Trophoblast cell (in vitro differentiated cells and primary cell): ENCODE measurements around the gene FAM120B.
A peak's percentile ranks its signal among the peaks of the same experiment; 100 is the strongest.

Source experiments
- DNase-seq, 2 donors: peaks; one replicate each; pipeline ENCODE4 v3.0.0-alpha.2; 2016
- H2AFZ ChIP-seq: 2 replicates; pipeline ENCODE4 v1.6.1; 2013; ENCODE audit warnings: low read length, moderate library complexity, mild to moderate bottlenecking; ENCODE audit not compliant: insufficient read depth, poor library complexity
- H2AK5ac ChIP-seq: 2 replicates; pipeline ENCODE4 v1.6.1; 2013; ENCODE audit warnings: mild to moderate bottlenecking, low read length
- H2BK120ac ChIP-seq: 2 replicates; pipeline ENCODE4 v1.6.1; 2013; ENCODE audit warnings: low read length, mild to moderate bottlenecking, moderate library complexity; ENCODE audit not compliant: insufficient read depth, poor library complexity
- H2BK12ac ChIP-seq: 2 replicates; pipeline ENCODE4 v1.6.1; 2013; ENCODE audit warnings: mild to moderate bottlenecking, low read length, moderate library complexity
- H2BK5ac ChIP-seq: 2 replicates; pipeline ENCODE4 v1.6.1; 2013; ENCODE audit warnings: low read length, low read depth, moderate library complexity, mild to moderate bottlenecking; ENCODE audit not compliant: poor library complexity
- H3K14ac ChIP-seq: 2 replicates; pipeline ENCODE4 v1.6.1; 2013; ENCODE audit warnings: mild to moderate bottlenecking, low read length
- H3K18ac ChIP-seq: 2 replicates; pipeline ENCODE4 v1.6.1; 2013; ENCODE audit warnings: mild to moderate bottlenecking, low read length
- H3K23ac ChIP-seq: 2 replicates; pipeline ENCODE4 v1.6.1; 2013; ENCODE audit warnings: low read length
- H3K27ac ChIP-seq: 2 replicates; pipeline ENCODE4 v1.5.1; 2013; ENCODE audit warnings: low read depth, mild to moderate bottlenecking, inconsistent platforms, low read length, moderate library complexity
- H3K27me3 ChIP-seq: 2 replicates; pipeline ENCODE4 v1.6.1; 2013; ENCODE audit warnings: inconsistent platforms, mild to moderate bottlenecking, low read length, moderate library complexity; ENCODE audit not compliant: insufficient read depth
- H3K36me3 ChIP-seq, 2 experiments: 1 replicate in 1 of 2; 2 replicates in 1 of 2; pipeline ENCODE4 v1.6.1; 2013; ENCODE audit warnings: low read length in 2 of 2, mild to moderate bottlenecking in 2 of 2, moderate library complexity in 1 of 2; ENCODE audit not compliant: insufficient read depth in 2 of 2, control insufficient read depth in 1 of 2
- H3K4ac ChIP-seq: 2 replicates; pipeline ENCODE4 v1.6.1; 2013; ENCODE audit warnings: low read depth, mild to moderate bottlenecking, low read length, moderate library complexity
- H3K4me1 ChIP-seq, 2 experiments: 1 replicate in 1 of 2; 2 replicates in 1 of 2; pipeline ENCODE4 v1.6.1; 2013; ENCODE audit warnings: low read length in 2 of 2, mild to moderate bottlenecking in 2 of 2, moderate library complexity in 1 of 2; ENCODE audit not compliant: insufficient read depth in 2 of 2, control insufficient read depth in 1 of 2
- H3K4me2 ChIP-seq: 2 replicates; pipeline ENCODE4 v1.6.1; 2013; ENCODE audit warnings: inconsistent platforms, mild to moderate bottlenecking, low read length, moderate library complexity
- H3K4me3 ChIP-seq: 2 replicates; pipeline ENCODE4 v1.5.1; 2013; ENCODE audit warnings: mild to moderate bottlenecking, low read depth, low read length, inconsistent platforms
- H3K79me1 ChIP-seq: one replicate; pipeline ENCODE4 v1.6.1; 2013; ENCODE audit warnings: low read length
- H3K79me2 ChIP-seq: 2 replicates; pipeline ENCODE4 v1.6.1; 2013; ENCODE audit warnings: low read length, mild to moderate bottlenecking; ENCODE audit not compliant: control insufficient read depth, insufficient read depth, poor library complexity
- H3K9ac ChIP-seq: 2 replicates; pipeline ENCODE4 v1.6.1; 2013; ENCODE audit warnings: mild to moderate bottlenecking, low read length
- H3K9me3 ChIP-seq: 2 replicates; pipeline ENCODE4 v1.6.1; 2013; ENCODE audit warnings: low read depth, mild to moderate bottlenecking, control low read depth, inconsistent platforms, low read length; ENCODE audit not compliant: insufficient read depth
- H4K12ac ChIP-seq: 2 replicates; pipeline ENCODE4 v1.6.1; 2013; ENCODE audit warnings: low read depth, mild to moderate bottlenecking, low read length, moderate library complexity
- H4K8ac ChIP-seq: 2 replicates; pipeline ENCODE4 v1.6.1; 2013; ENCODE audit warnings: low read depth, mild to moderate bottlenecking, low read length, moderate library complexity
- H4K91ac ChIP-seq: one replicate; pipeline ENCODE4 v1.6.1; 2013; ENCODE audit warnings: low read depth, mild to moderate bottlenecking, low read length, moderate library complexity
- WGBS: extraction: QIAGEN DNeasy Blood & Tissue Kit; methylation state at CpG from one replicate; pipeline ENCODE4 v1.1.7; 2013; ENCODE audit warnings: missing lambda C conversion rate; ENCODE audit not compliant: insufficient read length, insufficient coverage; ENCODE audit errors: extremely low coverage; 5-methylcytosine and 5-hydroxymethylcytosine counted together

Gene FAM120B

DNA sequence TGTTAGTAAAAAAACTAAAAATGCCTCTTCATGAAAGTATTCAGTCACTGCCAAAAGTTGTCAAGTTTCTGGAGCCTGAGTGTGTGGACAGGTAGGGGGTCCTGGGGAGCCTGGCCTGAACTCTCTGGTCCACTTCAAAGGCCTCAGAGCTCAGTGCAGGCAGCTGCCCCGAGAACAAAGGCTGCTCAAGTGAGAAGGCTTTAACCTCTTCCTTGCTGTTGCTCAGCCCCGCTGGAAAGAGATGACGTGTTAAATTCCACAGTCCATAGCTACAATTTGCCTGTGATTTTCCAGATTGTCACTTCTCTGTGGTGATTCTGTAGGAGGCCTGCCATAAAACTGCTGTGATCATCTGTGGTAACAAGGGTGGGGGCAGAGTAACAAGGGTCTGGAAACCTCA is 96.9 kb downstream of the FAM120B start:
- Histone ChIP-seq H4K91ac (no peak overlapping the region), H2BK5ac (no peak overlapping the region), H3K4me2 (no peak overlapping the region), H3K4me1 (peaks cover 8% of the 10 kb centered on the region in 2 experiments), H3K9ac (no peak overlapping the region), H2BK120ac (no peak overlapping the region), H3K36me3 (peaks cover 23 to 25% of the 10 kb centered on the region in 2 experiments), H4K12ac (no peak overlapping the region), H3K27me3 (no peaks in the 10 kb centered on the region), H4K8ac (no peak overlapping the region), H3K14ac (no peak overlapping the region), H3K4ac (no peak overlapping the region), H3K79me2 (no peaks in the 10 kb centered on the region), H2BK12ac (no peak overlapping the region), H3K18ac (no peak overlapping the region), H3K4me3 (no peak overlapping the region), H3K9me3 (peaks cover 4% of the 10 kb centered on the region), H2AK5ac (no peak overlapping the region), H3K27ac (no peak overlapping the region), H3K79me1 (no peaks in the 10 kb centered on the region), H3K23ac (no peak overlapping the region), H2AFZ (no peak overlapping the region)
- DNase-seq: no peak
- WGBS: no CpG with 5 or more reads among the region's 3 CpGs

DNA sequence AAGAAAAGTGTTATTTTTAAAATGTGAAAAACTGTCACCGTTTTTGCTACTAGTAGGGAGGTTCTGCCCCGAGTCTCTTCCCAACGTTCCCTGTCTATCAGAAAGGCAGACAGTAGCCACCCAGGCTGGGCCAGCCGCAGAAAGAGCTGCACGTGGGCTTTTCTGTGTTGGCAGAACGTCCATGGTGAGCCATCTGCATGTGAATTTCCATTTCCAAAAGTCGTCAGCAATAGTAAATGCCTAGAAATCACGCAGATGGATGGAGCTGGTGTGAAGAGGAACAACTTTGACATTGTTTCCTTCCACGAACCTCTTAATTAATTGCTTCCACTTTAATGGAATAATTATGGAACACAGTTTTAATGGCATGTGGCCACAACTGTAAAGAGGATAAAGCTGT is 97.5 kb downstream of the FAM120B start:
- no peak overlapping the region for H3K23ac ChIP-seq
- no peak overlapping the region for H3K4ac ChIP-seq
- no peak overlapping the region for H2BK12ac ChIP-seq
- no peak overlapping the region for H3K4me3 ChIP-seq
- H3K9me3 ChIP-seq: peaks cover 4% of the 10 kb centered on the region
- H3K18ac ChIP-seq: no peak overlapping the region
- no peaks in the 10 kb centered on the region for H3K79me1 ChIP-seq
- peaks cover 23 to 25% of the 10 kb centered on the region in 2 experiments for H3K36me3 ChIP-seq
- no CpG with 5 or more reads among the region's 9 CpGs for WGBS
- H3K4me2 ChIP-seq: no peak overlapping the region
- no peak overlapping the region for H4K12ac ChIP-seq
- H3K14ac ChIP-seq: no peak overlapping the region
- H3K27me3 ChIP-seq: no peaks in the 10 kb centered on the region
- H4K8ac ChIP-seq: no peak overlapping the region
- no peak overlapping the region for H2BK5ac ChIP-seq
- no peak overlapping the region for H4K91ac ChIP-seq
- H3K4me1 ChIP-seq: peaks cover 8% of the 10 kb centered on the region in 2 experiments
- H3K9ac ChIP-seq: no peak overlapping the region
- H3K79me2 ChIP-seq: no peaks in the 10 kb centered on the region
- H2BK120ac ChIP-seq: no peak overlapping the region
- no peak for DNase-seq
- no peak overlapping the region for H3K27ac ChIP-seq
- H2AK5ac ChIP-seq: no peak overlapping the region
- no peak overlapping the region for H2AFZ ChIP-seq

DNA sequence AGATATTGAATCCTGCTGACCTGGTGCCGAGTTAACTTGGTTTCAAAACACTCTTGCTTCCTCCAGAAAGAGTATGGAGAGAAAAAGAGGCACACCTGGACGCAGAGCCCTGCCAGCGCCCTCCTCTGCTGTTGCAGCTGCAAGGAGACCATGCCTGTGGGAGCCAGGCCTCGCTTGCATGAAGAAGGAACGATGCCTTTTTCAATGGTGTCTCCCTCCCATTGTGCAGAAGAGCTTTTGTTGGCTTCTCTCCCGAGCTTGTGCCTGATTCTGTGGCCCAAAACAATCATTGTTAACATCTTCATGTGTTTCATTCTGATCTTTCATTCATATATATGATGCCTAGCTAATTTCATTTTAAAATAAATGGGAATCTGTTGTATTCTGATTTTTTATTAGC is 98.1 kb downstream of the FAM120B start:
- Histone ChIP-seq H3K23ac (no peak overlapping the region), H4K8ac (no peak overlapping the region)

GRCh38 chr6:170405311-170405975 is 98.9 kb downstream of the FAM120B start:
- no peak overlapping the region for H3K4me3 ChIP-seq
- peak overlapping the region; percentile 1 for H2BK5ac ChIP-seq
- no peak overlapping the region for H3K18ac ChIP-seq
- no peak overlapping the region for H4K12ac ChIP-seq
- DNase-seq: peak; percentile 40 to 77
- no peak overlapping the region for H2BK120ac ChIP-seq
- no peak overlapping the region for H3K14ac ChIP-seq
- H2AFZ ChIP-seq: no peak overlapping the region
- H3K9ac ChIP-seq: no peak overlapping the region
- H3K4ac ChIP-seq: no peak overlapping the region
- peaks cover 4% of the 10 kb centered on the region for H3K9me3 ChIP-seq
- no peaks in the 10 kb centered on the region for H3K79me1 ChIP-seq
- H4K91ac ChIP-seq: no peak overlapping the region
- H2BK12ac ChIP-seq: no peak overlapping the region
- no peak overlapping the region for H4K8ac ChIP-seq
- H3K27me3 ChIP-seq: no peaks in the 10 kb centered on the region
- H3K23ac ChIP-seq: no peak overlapping the region
- H2AK5ac ChIP-seq: no peak overlapping the region
- no peaks in the 10 kb centered on the region for H3K79me2 ChIP-seq
- H3K4me1 ChIP-seq: peaks cover 8% of the 10 kb centered on the region in 2 experiments
- WGBS: no CpG with 5 or more reads among the region's 8 CpGs
- H3K36me3 ChIP-seq: peaks cover 23% of the 10 kb centered on the region in 2 experiments
- peak overlapping the region; percentile 12 for H3K27ac ChIP-seq
- no peak overlapping the region for H3K4me2 ChIP-seq

More for the DNA sequence above, 98.1 kb downstream of the FAM120B start:
- peaks cover 23 to 25% of the 10 kb centered on the region in 2 experiments for H3K36me3 ChIP-seq
- H3K27me3 ChIP-seq: no peaks in the 10 kb centered on the region
- H2AFZ ChIP-seq: no peak overlapping the region
- no peak overlapping the region for H2BK120ac ChIP-seq
- WGBS: no CpG with 5 or more reads among the region's 6 CpGs
- no peak overlapping the region for H4K12ac ChIP-seq
- no peak overlapping the region for H2BK12ac ChIP-seq
- no peak overlapping the region for H3K4me3 ChIP-seq
- no peak overlapping the region for H3K9ac ChIP-seq
- H3K14ac ChIP-seq: no peak overlapping the region
- H3K4ac ChIP-seq: no peak overlapping the region
- no peak overlapping the region for H3K18ac ChIP-seq
- H3K79me1 ChIP-seq: no peaks in the 10 kb centered on the region
- peaks cover 4% of the 10 kb centered on the region for H3K9me3 ChIP-seq
- no peak overlapping the region for H2BK5ac ChIP-seq
- no peaks in the 10 kb centered on the region for H3K79me2 ChIP-seq
- DNase-seq: no peak
- no peak overlapping the region for H3K4me2 ChIP-seq
- no peak overlapping the region for H4K91ac ChIP-seq
- peaks cover 8% of the 10 kb centered on the region in 2 experiments for H3K4me1 ChIP-seq
- H3K27ac ChIP-seq: no peak overlapping the region
- H2AK5ac ChIP-seq: no peak overlapping the region
